Thyroid gland (tissue), 4 donors: ENCODE data around the gene KIRREL3.

Experiments used
- POLR2A ChIP-seq, 2 donors: fragments of 450-650 bp; IDR thresholded peaks; one replicate each; pipeline ENCODE4 v1.6.1; 2017; ENCODE audit warnings: antibody characterized with exemption in 2 of 2, mild to moderate bottlenecking in 2 of 2, moderate library complexity in 1 of 2
- TF ChIP-seq, protein P1 (sequence below), 6 experiments: fragments of 200-600 bp in 3 of 6; fragments of 450-650 bp in 3 of 6; sonication (generic) in 3 of 6; IDR thresholded peaks; one replicate each; pipeline ENCODE4 v1.5.1; 2016 to 2019; ENCODE audit warnings: antibody characterized with exemption in 6 of 6, mild to moderate bottlenecking in 2 of 6, inconsistent platforms in 1 of 6, moderate library complexity in 1 of 6

DNA sequence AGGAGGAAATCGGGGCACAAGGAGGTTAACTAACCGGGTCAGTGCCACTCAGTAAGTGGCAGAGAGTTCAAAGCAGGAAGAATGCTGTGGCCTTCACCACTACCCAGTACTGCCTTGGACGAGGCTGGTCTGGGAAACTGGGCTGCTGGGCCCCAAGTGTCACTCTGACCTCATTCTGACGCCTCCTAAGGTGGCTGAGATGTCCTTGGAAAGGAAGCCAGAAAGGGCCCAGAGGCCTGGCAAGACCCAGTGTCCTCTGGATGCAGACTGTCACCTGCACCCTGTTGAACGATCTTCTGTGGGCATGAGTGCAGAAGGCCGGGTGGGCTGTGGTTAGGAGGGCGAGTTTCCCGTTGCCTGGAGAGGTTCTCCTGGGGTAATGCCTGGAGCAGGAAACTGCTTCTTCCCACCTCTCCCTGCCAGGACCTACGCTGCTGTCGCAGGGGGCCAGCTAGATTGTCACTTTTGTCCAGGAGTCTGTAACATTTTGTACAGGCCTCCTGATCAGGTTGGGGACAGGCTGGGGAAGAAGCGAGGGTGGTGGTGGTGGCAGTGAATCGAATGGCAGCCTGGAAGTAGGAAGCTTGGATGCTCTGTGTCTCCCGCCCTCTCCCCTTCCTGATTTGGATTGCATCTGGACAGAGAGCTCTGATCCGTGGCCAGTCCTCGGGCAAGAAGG lies 540.0 kb downstream of the KIRREL3 start:
- TF ChIP-seq POLR2A (IDR thresholded peaks at IDR 0.05) = no peak
- TF ChIP-seq, protein P1, sequence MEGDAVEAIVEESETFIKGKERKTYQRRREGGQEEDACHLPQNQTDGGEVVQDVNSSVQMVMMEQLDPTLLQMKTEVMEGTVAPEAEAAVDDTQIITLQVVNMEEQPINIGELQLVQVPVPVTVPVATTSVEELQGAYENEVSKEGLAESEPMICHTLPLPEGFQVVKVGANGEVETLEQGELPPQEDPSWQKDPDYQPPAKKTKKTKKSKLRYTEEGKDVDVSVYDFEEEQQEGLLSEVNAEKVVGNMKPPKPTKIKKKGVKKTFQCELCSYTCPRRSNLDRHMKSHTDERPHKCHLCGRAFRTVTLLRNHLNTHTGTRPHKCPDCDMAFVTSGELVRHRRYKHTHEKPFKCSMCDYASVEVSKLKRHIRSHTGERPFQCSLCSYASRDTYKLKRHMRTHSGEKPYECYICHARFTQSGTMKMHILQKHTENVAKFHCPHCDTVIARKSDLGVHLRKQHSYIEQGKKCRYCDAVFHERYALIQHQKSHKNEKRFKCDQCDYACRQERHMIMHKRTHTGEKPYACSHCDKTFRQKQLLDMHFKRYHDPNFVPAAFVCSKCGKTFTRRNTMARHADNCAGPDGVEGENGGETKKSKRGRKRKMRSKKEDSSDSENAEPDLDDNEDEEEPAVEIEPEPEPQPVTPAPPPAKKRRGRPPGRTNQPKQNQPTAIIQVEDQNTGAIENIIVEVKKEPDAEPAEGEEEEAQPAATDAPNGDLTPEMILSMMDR (IDR thresholded peaks at IDR 0.05) = no peak
